HG02759 (cell line): ENCODE results near the gene OR13C4.
"Not testable (repeated sequence)": the region's sequence is repeated elsewhere in the genome, so short reads cannot be mapped to it uniquely, and the experiment has no call there.

Experiments
- ATAC-seq: cut with Tn5 transposase; IDR thresholded peaks from one replicate; pipeline ENCODE4 v1.9.1; 2021; ENCODE audit warnings: mild to moderate bottlenecking, moderate library complexity; ENCODE audit not compliant: unreplicated experiment

OR13C4 gene

DNA sequence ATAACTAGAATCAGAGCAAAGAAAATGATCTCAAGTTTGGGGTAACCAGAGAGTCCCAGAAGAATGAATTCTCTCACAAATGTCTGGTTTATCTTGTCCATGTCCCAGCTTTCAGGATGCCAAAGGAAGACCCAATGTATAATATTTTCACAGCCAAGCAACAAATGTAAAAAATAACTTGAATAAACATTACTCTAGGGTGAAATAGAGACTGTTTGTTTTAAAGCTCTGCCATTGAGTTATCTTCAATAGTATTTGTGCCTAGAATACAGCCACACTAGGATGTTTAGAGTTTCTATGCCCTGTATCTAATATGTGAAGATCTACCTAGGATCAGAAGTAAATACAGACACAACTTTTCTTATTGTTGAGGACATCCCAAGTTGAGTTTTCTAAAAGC, at the start of gene OR13C4:
Gene OR13C4, minus strand, starts transcription at position 101 of the 400 bp plus-strand sequence. Its CDS starts 0 bp downstream, at position 101.
- no peak for ATAC-seq

DNA sequence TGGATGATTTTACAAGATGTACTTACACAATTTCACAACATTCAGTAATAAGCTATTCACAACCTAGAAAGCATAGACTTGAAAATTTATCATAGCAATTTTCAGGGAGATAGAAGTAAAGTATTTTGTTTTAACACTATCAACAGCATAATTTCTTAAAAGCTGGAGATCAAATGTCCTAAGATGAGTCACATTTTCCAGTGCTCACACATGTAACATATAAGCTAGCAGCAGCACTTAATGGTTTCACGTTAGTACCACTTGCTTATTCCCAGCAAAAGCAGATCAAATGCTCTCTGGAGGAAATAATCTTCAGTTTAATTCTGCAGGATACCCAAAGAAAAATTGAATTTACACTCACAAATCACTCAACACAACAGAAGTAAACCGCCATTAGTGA, 48.4 kb upstream of the OR13C4 start:
- no peak for ATAC-seq

DNA sequence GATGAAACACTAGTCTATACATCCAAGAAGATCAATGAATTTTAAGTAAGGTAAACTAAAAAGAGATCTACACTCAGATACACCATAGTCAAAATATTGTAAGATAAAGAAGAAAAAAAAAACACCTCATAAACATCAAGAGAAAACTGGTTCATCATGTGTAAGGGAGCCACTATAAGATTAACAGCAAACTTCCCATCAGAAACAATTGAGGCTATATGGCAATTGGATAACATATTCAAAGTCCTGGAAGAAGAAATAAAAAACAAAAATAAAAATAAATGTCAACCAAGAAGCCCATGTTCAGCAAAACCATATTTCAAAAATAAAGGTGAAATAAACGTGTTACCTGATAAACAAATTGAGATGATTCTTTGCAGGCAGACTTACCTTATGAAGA, 45.6 kb upstream of the OR13C4 start:
- no peak for ATAC-seq

DNA sequence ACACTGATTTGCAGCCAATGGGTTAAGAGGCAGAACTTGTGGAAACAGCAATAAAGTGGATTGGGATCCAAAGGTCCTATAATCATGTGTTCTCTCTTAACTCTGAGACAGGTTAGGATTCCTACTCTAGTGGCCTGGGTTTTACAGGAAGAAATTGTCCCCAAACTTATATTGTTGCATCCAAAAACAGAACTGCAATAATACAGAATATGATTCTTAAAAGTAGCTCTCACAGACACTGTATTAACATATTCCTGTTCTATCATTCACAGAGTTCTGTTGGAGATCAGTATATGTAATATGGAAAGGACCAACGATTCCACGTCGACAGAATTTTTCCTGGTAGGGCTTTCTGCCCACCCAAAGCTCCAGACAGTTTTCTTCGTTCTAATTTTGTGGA, 41.9 kb upstream of the OR13C4 start, which contains the start of gene OR13C8:
Gene OR13C8, plus strand, starts transcription at position 301 of the 400 bp plus-strand sequence. Its CDS starts 0 bp downstream, at position 301.
- ATAC-seq = no peak

DNA sequence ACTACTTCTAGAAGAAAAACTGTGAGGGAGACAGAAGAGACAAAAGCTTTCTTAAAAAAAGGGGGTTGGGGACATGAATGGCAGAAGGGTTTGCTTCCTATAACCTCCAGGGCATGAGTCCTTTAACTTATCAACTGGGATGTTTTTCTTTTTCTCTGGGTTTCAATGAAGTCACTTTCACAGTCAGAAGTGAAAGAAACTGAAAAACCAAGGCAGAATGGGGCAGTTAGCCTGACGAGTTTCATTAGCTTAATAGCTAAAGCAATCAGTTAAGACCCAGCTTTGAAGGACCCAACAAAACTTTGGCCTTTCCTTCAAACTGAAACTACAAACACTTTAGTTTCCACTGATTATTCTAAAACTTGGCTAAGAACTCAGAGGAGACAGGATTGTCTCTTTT, 37.3 kb upstream of the OR13C4 start:
- no peak for ATAC-seq

DNA sequence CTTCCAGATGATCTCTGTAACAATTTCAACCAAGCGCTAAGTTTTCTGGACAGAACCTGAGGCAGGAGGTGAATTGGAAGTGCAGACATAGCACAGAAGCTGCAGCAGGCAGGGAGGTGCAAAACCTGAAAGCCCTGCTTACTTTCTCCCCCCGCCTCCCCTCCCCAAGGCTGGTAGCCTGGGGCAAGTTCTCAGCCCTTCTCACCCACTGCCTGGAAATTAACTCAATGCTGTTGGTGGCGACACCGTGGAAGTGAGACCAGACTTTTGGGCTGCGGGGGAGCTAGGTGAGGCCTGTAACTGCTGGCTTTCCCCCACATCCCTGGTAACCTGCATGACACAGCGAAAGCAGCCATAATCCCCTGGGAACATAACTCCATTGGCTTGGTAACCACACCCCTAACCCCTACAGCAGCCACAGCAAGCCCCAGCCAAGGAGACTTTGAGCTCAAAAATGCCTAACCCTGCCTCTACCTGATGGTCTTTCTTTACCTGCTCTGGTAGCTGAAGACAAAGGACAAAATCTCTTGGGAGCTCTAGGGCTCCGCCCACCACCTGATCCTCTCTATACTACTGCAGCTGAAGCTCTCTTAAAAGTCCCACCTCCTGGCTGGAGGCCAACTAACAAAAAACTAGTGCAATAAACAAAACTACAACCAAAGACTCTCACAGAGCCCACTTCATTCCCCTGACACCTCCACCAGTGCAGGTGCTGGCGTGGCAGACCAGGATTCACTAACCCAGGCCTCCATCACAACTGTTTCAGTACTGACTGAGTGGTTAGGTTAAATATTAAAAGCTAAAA, 30.0 kb upstream of the OR13C4 start:
- ATAC-seq = no peak

DNA sequence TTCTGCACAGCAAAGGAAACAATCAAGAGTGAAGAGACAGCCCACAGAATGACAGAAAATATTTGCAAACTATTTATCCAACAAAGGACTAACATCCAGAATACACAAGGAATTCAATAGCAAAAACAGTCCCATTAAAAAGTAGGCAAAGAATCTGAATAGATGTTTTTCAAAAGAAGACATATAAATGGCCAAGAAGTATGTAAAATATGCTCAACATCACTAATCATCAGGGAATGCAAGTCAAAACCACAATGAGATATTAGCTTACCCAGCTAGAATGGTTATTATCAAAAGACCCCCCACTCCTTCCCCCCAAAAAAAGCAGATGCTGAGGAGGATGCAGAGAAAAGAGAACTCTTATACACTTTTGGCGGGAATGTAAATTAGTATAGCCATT, 28.5 kb upstream of the OR13C4 start:
- no peak for ATAC-seq

DNA sequence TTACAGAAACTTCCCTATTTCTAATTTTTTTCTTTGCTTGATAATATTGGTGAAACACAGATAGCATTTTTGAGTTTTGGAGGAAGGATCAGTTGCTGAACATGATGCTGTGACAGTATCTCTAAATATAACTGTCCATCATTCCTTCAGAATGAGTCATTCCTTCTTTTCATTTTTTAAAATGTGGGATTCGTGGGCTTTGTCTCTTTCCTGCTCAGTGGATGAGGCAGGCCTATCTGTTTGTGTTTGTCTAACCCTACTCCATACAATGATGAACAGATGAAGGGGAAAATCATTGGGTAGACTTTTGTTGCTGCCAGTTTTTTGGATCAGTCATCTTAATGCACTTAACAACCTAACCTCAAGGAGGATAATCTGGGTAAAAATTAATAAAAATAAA, 26.3 kb upstream of the OR13C4 start:
- no peak for ATAC-seq

DNA sequence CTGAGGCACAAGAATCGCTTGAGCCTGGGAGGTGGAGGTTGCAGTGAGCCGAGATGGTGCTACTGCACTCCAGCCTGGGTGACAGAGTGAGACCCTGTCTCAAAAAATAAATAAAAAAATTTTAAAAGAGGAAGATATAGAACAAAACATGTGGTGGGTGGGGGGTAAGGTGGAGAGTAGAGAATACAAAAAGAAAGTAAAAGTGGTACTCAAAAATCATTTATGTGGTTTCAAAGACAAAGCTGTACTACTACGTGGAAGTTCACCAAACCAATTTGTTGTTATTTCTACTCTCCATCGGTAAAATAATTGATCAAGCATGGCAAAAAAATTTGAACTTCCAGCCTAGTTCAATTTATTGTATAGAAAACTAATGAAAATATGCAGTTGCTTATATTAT, 17.6 kb upstream of the OR13C4 start:
- ATAC-seq = no peak

DNA sequence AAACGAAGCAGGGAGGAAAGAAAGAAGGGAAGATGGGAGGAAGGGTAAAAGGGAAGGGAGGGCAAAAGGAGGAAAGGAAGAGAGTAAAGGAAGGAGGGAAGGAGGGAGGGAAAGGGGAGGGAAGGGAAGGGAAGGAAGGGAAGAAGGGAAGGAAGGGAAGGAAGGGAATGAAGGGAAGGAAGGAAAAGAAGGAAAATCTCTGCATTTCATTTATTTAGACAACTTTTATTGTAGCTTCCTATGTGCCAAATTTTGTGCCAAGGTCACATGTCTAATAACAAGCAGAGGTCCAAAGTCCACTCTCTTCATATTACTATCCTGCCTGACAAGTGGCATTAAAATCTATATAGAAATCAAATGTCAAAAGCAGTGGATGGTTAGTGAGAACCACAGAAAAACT, 12.3 kb upstream of the OR13C4 start:
- no peak for ATAC-seq

DNA sequence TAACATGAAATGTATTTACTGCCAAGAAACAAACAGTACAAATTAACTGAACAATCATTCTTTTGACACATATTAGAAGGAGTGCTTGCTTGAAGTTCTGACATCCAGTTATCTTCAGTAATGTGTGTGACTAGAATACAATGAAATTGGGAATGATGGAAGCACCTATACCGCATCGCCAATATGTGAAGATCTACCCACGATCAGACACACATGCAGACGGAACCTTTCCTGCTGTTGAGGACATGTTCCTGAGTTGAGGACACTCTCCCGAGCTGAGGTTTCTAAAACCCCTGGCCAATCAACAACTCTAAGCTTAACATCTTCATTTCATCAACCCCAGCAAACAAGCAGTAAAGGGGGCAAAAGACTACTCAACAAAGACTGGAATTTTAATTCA, 9.7 kb upstream of the OR13C4 start, which contains the start of gene OR13C3:
Gene OR13C3, minus strand, starts transcription at position 101 of the 400 bp plus-strand sequence. CDS start 133 bp downstream, outside the sequence.
- ATAC-seq = no peak

DNA sequence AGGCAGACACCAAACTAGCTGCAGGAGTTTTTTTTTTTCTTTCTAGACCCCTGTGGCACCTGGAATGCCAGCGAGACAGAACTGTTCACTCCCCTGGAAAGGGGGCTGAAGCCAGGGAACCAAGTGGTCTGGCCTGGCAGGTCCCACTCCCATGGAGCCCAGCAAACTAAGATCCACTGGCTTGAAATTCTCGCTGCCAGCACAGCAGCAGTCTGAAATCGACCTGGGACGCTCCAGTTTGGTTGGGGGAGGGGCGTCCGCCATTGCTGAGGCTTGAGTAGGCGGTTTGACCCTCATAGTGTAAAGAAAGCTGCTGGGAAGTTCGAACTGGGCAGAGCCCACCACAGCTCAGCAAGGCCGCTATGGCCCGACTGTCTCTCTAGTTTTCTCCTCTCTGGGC, 6.8 kb downstream of the OR13C4 start:
- ATAC-seq = not testable (repeated sequence)

DNA sequence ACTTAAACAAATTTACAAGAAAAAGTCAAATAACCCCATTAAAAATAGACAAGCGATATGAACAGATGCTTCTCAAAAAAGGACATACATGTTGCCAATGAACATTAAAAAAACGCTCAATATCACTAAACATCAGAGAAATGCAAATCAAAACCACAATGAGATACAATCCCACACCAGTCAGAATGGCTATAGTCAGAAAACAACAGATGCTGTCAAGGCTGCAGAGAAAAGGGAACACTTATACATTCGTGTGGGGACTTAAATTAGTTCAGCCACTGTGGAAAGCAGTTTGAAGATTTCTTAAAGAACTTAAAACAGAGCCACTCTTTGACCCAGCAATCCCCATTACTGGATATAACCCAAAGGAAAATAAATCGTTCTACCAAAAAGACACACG, 12.1 kb downstream of the OR13C4 start:
- no peak for ATAC-seq

DNA sequence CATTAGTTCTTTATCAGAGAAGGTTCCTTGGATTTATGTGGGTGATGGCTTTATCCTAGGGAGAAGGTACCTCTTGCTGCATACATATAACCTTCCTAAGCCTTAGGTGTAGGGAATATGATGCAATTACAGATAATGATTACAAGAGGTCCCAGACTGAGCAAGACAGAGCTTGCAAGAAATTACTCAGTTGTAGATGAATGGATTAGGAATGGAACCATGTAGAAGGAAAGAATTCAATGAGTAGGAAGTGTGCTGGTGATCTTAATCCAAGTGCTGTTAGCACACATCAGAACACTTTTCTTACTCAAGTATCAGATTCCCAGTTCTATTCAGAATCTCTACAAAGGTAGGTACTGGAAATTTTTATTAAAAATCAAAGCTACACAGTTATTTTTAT, 20.4 kb downstream of the OR13C4 start:
- no peak for ATAC-seq

DNA sequence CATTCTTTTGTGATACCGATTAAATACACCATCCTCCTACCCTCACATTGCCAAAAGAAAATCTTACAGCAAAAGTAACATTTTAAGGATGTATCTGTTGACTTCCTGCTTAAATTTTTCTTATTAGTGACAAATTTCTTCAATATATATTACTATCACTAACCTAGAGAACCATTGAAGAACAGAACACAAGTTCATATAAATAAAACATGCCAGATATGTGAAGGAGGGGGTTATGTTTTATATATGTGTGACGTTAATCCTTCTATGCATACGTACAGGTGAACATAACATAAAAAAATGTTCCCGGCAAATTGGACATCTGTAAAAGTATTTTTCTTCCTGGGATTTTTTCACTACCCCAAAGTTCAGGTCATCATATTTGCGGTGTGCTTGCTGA, 23.0 kb downstream of the OR13C4 start, which contains the start of gene OR13F1:
Gene OR13F1, plus strand, starts transcription at position 301 of the 400 bp plus-strand sequence. Its CDS starts 0 bp downstream, at position 301.
- no peak for ATAC-seq

DNA sequence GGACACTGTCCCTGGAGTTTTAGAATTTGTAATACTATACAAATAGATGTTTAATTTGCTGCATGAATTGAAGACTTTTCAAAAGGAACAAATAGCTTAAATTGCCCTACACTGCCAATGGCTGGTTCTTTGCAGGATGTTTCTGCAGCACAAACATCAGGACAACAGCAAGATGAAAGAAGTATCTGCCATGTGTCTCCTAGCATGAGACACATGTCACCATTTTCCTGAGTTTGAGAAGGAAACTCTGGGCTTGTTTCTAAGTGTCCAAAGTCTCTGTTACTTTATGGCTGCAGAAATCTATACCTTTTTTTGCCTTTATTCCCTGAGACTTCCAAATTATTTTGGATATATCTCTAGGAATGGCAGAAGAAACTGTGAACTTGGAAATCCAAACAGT, 23.6 kb downstream of the OR13C4 start:
- ATAC-seq = no peak

DNA sequence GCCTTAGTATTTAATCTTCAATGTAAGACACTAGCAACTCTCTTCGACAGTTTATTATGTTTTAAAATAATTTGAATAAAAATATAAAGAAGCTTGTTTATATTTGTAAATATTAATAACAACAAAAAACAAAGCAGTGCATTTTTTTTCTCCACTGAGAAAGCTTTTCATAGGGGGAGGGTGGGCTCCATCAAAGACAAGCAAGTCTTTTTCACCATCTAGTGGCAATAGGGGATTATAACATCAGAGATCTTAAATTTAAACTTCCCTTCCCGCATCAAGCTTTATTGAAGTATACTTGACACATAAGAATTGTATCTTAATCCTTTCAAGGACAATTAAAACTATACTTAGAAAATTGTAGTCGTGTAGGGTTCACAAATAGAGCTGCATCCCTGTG, 32.2 kb downstream of the OR13C4 start:
- no peak for ATAC-seq

DNA sequence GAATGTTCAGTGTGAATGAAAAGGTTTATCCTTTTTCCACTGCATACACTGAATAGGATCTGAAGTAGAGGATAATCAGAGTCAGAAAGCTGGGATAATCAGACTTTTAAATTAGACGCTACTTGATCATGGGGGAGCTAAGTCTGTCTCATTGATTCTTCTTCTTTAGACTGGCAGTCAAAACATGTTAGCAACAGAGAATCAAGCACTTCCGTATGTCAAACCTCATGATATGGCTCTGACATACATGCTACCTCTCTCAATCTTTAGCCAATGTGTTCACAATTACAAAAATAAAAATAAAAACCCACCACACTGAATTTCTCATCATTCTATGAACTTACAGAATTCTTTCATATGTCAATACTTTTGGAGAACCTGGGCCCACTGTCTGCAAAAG, 42.0 kb downstream of the OR13C4 start:
- ATAC-seq = no peak

DNA sequence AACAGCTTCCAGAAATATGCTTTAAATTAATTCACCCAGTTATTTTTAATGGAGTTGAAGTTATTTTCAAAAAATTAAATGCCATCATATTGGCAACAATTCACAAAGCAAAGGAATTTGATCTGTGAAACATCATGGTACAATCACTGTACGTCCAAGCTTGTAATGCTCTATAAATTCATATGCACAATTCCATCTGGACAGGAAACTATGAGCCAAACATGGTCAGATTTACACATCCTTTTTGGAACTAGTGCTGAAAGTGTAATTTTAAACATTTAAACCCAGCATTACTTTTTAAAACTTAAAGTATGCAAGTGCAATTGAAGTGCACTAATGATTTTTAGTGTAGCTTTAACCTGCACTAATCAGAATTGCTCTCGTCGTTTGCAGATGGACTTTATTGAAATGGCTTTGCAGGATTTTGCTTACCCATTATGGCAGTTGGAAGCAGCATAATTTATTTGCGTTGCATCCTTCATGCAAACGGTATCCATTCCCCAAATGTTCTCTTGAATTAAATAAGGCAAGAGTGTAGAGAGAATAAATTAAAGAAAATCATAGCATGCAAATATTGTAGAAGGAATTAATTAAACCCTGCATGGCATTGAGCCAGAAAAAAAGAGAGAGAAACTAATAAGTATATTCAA, 44.0 kb downstream of the OR13C4 start:
- no peak for ATAC-seq
